ENCODE measurements around the gene PDE3B. TPM values are rescaled to one million over a fixed set of nuclear protein-coding genes. Genes with fewer than 3 reads are reported as not detected.

Gene PDE3B
- total and polyA plus RNA-seq, 2 of the 4 experiments (the other 2 are of a cell fraction) = 0.21 to 1.3 TPM

DNA sequence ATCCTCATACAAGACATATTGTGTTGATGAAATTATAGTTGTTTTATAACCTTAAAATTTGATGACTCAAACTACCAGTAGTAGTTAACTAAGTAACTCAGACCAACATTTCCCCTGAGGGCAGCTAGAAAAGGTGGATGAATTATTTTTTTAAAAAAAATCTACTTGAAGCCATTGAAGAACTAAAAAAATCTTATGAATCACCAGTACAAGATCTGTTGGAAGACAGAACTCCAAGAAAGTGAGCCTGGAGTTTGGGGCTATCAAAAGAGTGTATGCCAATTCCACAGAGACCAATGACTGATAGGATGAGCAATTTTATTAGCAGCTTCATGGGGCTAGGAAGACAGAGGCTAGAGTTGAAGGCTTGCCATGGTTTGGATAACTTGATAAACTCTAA lies 176.0 kb downstream of the PDE3B start:
- no peaks in the 10 kb centered on the region for H4K20me1 ChIP-seq (ENCODE audit: insufficient read depth, low read length)
- no peaks in the 10 kb centered on the region for H3K9me1 ChIP-seq (ENCODE audit: insufficient read depth, low read length)
- CTCF ChIA-PET = no interaction called here
- no peak overlapping the region for H3K23ac ChIP-seq (ENCODE audit: low read depth, low read length)
- no peaks in the 10 kb centered on the region for H3K36me3 ChIP-seq (ENCODE audit: control insufficient read depth, insufficient read depth, low read length)
- no peak overlapping the region for H3K4ac ChIP-seq (ENCODE audit: low read depth, low read length)
- no peak overlapping the region for H4K8ac ChIP-seq (ENCODE audit: low read depth in 2 of 2, low read length in 2 of 2)
- H3K56ac ChIP-seq (ENCODE audit: extremely low read depth, insufficient read depth, low read length) = no peak overlapping the region
- H3K9me3 ChIP-seq (ENCODE audit: control insufficient read depth, insufficient read depth, low read length) = no peaks in the 10 kb centered on the region
- no TSS peak for BruUV-seq (replicated peaks)
- ATAC-seq (ENCODE audit: low read depth) = no peak
- H3K27me3 ChIP-seq (ENCODE audit: control insufficient read depth, insufficient read depth, low read length) = no peaks in the 10 kb centered on the region
- H2BK20ac ChIP-seq (ENCODE audit: low read depth, low read length) = no peak overlapping the region
- H3K4me3 ChIP-seq (ENCODE audit: insufficient read depth, low read depth, low read length) = no peak overlapping the region
- no peak overlapping the region for H2BK120ac ChIP-seq (ENCODE audit: low read depth, low read length)
- no peak overlapping the region for H3K14ac ChIP-seq (replicated peaks; ENCODE audit: low read depth, low read length)
- H3K79me1 ChIP-seq (ENCODE audit: low read depth in 1 of 2, low read length in 2 of 2) = no peaks in the 10 kb centered on the region
- dilution Hi-C loops (cut with HindIII; ENCODE audit: low sequenced_read_pairs, unreplicated experiment) (no loop called here), intact Hi-C loops (cut with micrococcal nuclease) (no loop called here), in situ Hi-C loops (cut with MboI; ENCODE audit: low sequenced_read_pairs) (no loop called here)
- no peak overlapping the region for H2BK15ac ChIP-seq (ENCODE audit: low read depth, low read length)
- H2AK5ac ChIP-seq (ENCODE audit: low read depth, low read length) = no peak overlapping the region
- no peaks in the 10 kb centered on the region for H3K4me1 ChIP-seq (ENCODE audit: control insufficient read depth, insufficient read depth, low read length)
- H3K18ac ChIP-seq (ENCODE audit: low read depth, low read length) = no peak overlapping the region
- DNase-seq = no peak
- H2BK5ac ChIP-seq (ENCODE audit: low read depth, low read length, poor library complexity, severe bottlenecking) = no peak overlapping the region
- no peak overlapping the region for H2AK9ac ChIP-seq (replicated peaks; ENCODE audit: low read depth, low read length, poor library complexity)
- H3K9ac ChIP-seq (ENCODE audit: low read depth, low read length) = no peak overlapping the region
- POLR2A ChIA-PET (ENCODE audit: unreplicated experiment) = no interaction called here
- H4K91ac ChIP-seq (ENCODE audit: insufficient read depth, low read depth, low read length) = no peak overlapping the region
- H4K5ac ChIP-seq (ENCODE audit: low read depth, low read length) = no peak overlapping the region
- H3K4me2 ChIP-seq (ENCODE audit: low read depth, low read length) = no peak overlapping the region
- no peak overlapping the region for H2AFZ ChIP-seq (replicated peaks; ENCODE audit: low read length, poor library complexity)
- H3K27ac ChIP-seq (ENCODE audit: insufficient read depth, low read length) = no peak overlapping the region
- TF ChIP-seq, protein P1, sequence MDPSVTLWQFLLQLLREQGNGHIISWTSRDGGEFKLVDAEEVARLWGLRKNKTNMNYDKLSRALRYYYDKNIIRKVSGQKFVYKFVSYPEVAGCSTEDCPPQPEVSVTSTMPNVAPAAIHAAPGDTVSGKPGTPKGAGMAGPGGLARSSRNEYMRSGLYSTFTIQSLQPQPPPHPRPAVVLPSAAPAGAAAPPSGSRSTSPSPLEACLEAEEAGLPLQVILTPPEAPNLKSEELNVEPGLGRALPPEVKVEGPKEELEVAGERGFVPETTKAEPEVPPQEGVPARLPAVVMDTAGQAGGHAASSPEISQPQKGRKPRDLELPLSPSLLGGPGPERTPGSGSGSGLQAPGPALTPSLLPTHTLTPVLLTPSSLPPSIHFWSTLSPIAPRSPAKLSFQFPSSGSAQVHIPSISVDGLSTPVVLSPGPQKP (IDR thresholded peaks at IDR 0.05; ENCODE audit: borderline replicate concordance, low read depth, low read length) = no peak
- no peak for TF ChIP-seq RCOR1 (IDR thresholded peaks at IDR 0.05; ENCODE audit: insufficient replicate concordance, low read length)
- no peak for TF ChIP-seq SMC3 (IDR thresholded peaks at IDR 0.05; ENCODE audit: low read depth, low read length)
- TF ChIP-seq, protein P2, sequence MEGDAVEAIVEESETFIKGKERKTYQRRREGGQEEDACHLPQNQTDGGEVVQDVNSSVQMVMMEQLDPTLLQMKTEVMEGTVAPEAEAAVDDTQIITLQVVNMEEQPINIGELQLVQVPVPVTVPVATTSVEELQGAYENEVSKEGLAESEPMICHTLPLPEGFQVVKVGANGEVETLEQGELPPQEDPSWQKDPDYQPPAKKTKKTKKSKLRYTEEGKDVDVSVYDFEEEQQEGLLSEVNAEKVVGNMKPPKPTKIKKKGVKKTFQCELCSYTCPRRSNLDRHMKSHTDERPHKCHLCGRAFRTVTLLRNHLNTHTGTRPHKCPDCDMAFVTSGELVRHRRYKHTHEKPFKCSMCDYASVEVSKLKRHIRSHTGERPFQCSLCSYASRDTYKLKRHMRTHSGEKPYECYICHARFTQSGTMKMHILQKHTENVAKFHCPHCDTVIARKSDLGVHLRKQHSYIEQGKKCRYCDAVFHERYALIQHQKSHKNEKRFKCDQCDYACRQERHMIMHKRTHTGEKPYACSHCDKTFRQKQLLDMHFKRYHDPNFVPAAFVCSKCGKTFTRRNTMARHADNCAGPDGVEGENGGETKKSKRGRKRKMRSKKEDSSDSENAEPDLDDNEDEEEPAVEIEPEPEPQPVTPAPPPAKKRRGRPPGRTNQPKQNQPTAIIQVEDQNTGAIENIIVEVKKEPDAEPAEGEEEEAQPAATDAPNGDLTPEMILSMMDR (conservative IDR thresholded peaks at IDR 0.05; ENCODE audit: low read depth, low read length) = no peak
- no peak for TF ChIP-seq CEBPB (IDR thresholded peaks at IDR 0.05; ENCODE audit: low read depth, low read length)
- TF ChIP-seq MXI1 (IDR thresholded peaks at IDR 0.05; ENCODE audit: borderline replicate concordance, low read depth, low read length) = no peak
- TF ChIP-seq FOS (IDR thresholded peaks at IDR 0.05; ENCODE audit: low read depth, low read length) = no peak
- no peak for TF ChIP-seq MAFK (IDR thresholded peaks at IDR 0.05; ENCODE audit: low read depth, low read length)
- TF ChIP-seq CHD1 (IDR thresholded peaks at IDR 0.05; ENCODE audit: low read depth, low read length) = no peak
- TF ChIP-seq RFX5 (IDR thresholded peaks at IDR 0.05; ENCODE audit: low read depth, low read length) = no peak

Data from IMR-90 (cell line).